SKM-1 treated with dmso at 0.1 percent for 144 hours (cell line): ENCODE measurements around the gene ARHGAP40.

Source experiments
- DNase-seq: peaks from one replicate; lab custom pipeline; 2025; ENCODE audit not compliant: unreplicated experiment; lab: John Stamatoyannopoulos, UW

The ARHGAP40 gene

DNA sequence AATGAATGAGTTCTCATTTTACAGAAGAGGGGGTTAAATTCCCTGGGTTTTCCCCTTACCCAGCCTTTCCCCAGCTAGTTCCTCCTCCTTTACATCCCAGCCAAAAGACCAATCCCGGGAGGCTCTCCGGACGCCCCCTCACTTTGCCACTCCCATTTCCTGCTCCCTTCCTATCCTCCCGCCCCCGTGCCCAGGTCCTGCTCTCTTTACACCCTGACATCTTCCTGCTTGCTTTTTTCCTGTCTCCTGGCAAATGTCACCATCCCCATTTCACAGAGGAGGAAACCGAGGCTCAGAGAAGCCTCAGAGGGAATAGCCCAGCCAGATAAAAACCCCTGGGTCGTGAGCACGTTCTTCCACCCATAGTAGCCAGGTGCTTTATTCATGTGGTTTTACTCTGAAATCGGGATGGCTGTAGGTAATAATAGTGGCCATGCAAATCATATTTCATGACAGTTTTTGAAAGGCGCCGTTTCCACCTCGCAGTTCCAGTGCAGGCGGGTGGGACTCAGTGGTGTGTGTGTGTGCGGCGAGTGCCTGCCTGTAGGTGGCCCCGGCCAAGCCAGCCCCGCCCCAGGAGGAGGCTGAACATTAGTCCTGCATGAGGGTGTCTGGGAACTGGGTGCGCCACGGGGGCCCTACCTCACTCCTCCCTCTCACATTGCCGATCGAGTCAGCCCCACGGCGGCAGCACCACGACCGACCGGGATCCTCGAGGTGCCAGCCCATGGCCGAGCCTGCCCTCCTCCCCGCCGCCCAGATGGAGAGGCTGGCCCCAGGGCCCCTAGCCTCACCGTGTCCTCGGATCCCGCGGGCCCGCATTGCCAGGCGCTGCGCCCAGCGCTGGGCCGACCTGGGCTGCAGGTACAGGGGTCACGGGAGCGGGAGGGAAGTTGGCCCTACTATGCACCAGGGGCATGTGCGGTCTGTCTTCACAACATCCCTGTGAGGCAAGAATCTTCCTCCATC, at the start of gene ARHGAP40:
TSS of gene ARHGAP40 (plus strand) at position 594 of the 969 bp plus-strand sequence.
- no peak for DNase-seq

DNA sequence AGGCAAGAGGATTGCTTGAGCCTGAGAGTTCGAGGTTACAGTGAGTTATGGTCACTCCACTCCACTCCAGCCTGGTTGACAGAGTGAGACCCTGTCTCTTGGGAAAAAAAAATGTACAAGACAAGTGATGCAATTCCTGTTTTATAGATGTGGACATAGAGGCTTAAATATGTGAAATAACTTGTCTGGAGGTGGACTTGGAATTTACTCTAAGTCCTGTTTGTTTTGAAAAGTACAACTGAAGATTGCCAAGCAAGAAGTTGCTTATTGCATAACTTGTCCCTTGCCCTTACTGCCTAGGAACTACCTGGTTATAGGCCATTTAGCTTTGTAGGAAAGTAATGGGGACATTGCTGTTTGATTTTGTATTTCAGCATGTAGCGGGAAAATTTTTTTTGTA, 46.6 kb upstream of the ARHGAP40 start:
- DNase-seq = no peak

DNA sequence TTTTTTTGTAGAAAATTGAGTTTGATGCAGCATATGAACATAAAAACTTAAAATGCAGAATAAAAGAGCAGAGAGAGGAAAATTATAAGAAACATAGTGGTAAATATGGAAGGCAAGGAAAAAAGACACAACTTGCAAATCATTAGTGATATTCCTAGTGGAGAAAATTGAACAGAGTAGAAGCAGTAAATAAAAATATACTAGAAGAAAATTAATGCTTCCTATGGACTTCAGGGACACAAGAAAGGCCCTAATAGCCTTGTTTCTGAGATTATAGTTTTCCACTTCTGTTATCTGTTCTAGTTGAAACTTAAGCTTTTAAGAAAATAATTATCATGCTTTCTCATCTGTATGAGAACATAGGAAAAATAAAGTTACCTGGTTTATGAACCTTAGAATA, 46.2 kb upstream of the ARHGAP40 start:
- DNase-seq = no peak

DNA sequence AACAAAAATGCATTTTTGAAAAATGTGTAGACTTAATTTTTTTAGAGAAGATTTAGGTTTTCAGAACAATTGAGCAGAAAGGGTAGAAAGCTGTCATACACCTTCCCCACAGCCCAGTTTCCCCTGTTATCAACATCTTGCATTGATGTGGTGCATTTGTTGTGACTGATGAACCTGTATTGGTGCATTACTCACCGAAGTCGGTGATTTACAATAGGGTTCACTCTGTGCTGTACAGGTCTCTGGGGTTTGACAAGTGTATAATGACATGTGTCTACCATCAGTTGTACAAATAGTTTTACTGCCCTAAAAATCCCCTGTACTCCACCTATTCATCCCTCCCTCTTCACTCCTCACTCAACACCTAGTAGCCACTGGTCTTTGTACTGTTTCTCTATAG, 44.4 kb upstream of the ARHGAP40 start:
- DNase-seq = no peak

DNA sequence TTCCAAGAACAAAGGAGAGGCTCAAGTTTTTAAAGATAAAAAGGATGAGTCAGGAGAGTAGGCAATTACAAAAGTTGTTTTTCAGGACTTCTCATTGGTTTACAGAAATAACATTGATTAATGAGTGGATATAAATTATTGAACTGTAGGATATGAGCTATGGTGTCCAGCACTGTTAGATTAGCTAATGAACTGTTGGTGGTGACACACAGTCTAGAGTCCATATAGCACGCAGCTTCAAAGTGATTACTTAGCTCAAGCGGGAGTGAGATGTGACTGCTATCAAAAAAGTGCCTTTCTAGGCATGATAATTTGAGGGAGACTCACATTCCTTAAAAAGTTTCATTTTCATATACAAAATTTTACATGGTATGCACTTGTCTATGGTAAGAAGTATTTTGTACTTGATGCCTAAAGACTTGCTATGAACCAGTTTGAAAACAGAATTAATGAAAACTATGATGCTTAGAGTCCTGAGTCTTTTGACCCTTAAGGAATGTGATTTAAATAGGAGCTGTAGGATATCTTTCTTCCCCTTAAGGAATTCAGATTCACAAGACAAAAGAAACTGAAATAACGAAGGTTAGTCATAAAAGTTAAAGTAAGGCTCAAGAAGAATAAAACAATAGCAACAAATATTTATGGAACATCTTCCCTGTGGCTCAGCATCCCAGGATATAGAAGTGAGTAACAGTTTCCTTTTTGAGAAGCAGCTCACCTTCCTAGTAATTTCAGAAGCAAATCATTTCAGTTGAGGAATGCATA, 42.8 kb upstream of the ARHGAP40 start:
- no peak for DNase-seq

DNA sequence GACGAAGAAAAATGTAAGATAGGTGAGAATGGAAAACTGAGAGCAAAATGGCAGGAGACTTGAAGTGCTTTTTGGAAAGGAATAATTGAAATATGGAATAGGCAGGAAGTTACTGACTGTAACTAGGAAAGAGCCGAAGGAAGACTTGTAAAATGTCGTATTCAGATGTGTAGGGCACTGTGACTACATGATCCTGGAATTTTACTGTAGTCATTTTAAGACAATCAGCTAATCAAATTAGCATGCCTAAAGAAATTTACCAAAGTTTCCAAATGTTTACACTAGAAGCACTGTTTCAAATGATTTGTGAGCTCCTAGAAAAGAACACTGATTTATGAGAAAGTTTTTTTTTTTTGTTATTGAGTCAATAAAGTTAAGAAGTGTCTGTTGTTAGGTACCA, 41.8 kb upstream of the ARHGAP40 start:
- no peak for DNase-seq

DNA sequence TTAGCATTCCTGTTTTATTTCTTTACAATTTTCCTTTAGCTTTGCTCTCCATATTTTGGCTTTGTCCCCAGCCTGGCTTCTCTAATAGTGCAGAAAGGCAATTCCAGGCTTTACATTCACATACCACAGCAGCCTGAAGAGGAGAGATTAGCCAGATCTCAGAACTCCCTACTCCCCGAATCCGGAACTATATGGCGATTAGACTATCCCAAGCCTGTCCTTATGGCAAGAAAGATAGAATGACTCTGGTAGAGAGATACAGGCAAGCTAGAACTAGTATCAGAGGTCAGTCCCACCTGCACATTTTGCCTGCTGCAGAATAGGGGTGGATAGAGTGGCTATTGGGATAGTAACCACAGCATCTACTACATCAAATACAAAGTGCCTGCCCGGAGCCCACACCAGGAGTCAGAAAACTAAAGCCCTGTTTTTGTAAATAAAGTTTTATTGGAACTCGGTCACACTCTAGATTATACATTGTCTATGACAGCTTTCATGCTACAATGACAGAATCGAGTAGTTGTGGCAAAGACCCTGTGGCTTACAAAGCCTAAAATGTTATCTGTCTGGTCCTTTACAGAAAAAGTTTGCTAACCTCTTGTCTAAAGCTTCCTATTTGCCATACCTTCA, 37.7 kb upstream of the ARHGAP40 start:
- DNase-seq = no peak

DNA sequence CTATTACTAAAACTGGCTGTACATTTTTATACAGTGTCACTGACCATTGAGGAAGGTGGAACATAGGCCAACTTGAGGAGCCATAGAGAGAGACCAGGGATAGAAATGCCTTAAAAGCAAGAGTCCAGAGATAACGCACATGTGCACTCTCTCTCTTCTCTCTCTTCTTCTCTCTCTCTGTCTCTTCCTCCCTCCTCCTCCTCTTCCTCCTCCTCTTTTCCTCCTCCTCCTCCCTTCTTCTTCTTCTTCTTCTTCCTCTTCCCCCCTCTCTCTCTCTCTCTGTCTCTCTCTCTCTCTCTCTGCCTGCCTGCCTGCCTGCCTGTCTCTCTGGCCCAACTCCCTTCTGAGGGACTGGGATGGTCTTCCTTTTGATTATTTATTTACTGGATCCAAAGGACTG, 36.9 kb upstream of the ARHGAP40 start:
- no peak for DNase-seq

DNA sequence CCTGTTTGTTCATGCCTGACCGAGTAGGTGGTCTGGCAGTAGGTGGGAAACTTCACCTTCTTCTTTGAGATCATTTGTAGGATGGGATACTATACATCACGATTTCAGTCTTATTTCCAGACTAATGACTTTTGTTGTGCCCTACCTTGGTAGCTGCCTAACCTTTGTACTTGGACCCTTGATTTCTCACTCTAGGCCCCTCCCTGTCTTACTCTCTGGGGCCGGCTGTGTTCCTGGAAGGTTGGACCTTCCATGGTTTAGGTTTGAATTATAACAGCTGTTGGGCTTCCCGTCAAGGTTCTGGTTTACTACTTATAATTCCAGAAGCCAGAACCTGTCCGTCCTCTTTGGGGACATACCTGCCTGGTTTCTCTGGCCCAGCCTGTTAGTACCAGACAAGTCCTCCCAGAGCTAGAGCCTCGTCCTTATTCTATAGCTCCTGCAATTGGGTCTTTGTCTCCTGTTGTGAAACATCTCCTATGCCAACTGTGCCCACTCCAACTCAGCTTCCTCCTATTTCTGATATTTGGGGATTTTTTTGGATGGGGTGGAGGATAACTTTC, 35.5 kb upstream of the ARHGAP40 start:
- no peak for DNase-seq

DNA sequence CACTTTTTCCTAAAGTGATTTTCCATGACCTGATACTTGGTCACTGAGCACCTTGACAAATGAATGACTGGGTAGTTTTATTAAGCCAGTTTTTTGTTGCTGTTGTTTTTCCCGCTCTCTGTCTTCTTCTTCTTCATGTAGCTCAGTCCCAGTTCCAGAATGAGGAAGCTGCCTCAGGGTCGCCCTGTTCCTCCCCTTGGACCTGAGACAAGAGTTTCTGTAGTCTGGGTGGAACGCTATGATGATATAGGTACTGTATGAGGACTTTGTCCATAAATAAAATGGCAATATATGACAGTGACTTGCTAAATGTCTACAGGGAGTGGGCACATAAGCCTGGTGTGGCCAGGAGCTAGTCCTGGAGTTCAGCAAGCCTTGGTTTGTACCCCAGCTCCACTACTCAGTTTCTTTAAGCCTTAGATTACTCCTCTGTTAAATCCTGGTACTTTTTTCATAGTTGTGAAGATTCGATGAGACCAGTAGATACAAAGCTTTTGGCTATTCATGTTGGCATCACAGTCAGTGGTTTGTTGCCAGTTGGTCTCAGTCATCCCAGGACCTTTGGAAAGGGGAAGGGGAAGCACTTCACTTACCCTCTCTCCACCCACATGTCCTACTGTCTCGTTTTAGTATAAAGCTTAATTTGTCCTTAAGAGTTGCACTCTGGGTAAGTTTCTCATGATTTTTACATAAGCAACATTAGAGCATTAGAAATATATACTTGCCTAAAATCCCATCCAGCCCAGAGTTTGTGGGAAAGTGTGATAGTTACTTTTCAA, 31.7 kb upstream of the ARHGAP40 start:
- peak; percentile 9 for DNase-seq

DNA sequence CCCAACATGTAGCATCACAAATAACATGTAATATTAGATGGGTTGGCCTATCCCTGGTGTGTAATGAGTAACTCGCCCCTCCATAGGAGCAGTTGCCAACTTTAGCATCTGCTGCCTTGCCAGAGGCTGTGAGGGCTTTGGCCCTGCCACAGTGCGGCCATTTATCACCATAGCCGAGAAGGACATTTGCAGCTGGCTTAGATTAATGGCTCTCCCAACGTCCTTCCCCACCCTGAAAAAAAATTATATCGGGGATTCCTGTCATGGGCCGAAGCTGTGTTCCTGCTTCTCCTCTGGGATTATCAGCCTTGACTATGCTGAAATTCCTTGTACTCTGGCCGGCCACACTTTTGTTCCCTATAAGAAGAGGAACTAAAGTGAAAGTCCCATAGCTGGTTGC, 28.2 kb upstream of the ARHGAP40 start:
- DNase-seq = no peak

DNA sequence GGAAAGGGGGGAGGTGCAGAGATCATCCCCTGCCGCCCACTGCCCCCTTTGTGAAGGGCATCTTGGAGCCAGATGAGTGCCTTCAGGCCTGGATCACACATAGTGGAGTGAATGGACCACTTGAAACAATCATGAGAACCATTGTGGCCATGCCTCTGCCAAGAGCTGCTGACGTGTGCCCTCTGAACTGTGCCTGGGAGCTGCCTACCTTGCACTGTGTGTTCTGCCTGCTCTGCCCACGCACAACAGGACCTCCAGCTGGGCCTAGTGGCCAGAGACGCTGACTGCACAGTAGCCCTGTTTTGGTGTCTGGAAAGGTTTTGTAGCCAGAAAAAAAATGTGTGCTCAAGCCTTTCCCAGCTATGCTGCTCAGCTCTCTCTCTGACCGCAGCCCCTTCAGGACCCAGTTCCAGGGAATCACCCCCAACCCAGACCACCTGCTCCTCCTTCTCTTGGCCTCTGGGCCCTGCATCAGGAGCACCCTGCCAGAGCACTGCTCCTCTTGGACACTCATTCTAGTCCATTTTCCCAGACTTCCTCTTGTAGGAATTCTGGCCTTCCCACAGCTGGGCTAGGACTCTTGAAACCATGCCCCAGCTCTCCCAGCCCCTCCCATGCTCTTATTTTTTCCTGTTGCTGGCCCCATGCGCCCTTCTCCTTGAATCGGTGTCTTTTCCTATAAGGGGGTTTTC, 22.2 kb upstream of the ARHGAP40 start:
- no peak for DNase-seq

DNA sequence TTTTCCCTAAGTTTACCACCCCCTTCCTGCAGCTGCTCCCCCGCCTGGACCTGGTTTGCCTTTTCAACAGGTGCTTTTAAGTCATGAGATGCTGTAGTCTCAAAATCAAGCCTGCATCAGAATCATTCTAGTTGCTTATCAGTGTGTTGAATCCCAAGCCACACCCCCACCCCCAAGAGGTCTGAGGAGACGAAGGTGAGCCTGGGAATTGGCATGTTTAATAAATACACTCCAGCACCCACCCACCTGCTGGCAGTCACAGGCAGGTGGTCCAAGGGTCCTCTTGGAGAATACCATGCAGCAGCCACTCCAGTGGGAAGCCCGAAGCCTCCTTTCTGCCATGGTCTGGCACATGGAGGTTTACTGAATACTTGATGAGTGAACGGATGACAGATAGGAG, 21.7 kb upstream of the ARHGAP40 start:
- no peak for DNase-seq

DNA sequence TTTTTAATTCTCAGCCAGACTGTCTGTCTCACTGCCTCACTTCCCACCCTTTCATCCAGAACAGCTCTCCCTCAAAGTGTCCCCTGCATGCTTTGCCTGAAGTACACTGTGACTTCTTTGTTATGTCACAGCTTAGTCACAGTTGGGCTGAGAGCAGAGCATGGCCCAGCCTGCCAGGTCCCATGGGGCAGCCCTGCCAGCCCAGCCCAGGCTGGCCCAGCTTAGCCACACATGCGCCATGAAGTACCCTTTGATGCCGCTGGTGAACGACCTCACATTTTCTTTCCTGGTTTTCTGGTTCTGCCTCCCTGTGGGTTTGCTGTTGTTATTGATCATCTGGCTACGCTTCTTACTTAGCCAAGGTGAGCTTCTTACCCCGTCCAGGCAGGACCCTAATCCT, 20.6 kb upstream of the ARHGAP40 start, which contains the start of gene ADIG:
TSS of gene ADIG (plus strand) at position 185 of the 400 bp plus-strand sequence. CDS start at position 239, 54 bp downstream.
- DNase-seq = no peak

DNA sequence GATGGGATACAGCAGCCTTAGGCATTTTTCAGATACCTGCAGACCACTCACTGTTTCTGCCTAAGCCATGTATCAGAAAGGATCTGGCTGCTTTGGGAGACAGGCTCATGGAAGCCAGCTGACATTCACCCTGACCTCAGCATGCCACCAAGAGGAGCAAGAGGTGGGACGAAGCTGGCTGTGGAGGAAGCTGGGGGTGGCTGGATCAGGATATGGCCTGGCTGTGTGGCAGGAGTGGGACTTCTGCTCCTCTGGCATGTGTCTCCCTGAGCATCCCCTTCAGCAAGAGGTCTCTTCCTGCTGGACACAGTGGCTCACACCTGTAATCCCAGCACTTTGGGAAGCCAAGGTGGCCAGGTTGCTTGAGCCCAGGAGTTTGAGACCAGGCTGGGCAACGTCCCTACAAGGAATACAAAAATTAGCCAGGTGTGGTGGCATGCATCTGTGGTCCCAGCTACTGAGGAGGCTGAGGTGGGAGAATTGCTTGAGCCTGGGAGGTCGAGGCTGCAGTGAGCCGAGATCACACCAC, 19.7 kb upstream of the ARHGAP40 start:
- DNase-seq = no peak

DNA sequence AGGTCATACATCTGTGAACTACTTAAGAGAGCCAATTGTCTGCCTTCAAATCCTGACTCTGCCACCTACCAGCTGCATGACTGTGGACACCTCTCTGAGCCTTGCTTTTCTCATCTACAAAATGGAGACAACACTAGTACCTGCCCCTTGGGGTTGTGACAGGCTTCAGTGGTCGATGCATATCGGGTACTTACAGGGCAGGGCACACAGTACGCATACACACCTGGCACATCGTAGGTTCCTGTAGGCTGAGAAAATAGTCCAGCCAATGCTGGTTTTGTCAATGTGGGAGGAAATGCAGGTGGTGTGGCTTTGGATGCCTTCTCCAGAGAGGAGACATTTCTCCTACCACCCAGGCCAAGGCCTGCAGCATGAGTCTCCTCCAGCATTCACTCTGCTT, 18.3 kb upstream of the ARHGAP40 start:
- DNase-seq = no peak

DNA sequence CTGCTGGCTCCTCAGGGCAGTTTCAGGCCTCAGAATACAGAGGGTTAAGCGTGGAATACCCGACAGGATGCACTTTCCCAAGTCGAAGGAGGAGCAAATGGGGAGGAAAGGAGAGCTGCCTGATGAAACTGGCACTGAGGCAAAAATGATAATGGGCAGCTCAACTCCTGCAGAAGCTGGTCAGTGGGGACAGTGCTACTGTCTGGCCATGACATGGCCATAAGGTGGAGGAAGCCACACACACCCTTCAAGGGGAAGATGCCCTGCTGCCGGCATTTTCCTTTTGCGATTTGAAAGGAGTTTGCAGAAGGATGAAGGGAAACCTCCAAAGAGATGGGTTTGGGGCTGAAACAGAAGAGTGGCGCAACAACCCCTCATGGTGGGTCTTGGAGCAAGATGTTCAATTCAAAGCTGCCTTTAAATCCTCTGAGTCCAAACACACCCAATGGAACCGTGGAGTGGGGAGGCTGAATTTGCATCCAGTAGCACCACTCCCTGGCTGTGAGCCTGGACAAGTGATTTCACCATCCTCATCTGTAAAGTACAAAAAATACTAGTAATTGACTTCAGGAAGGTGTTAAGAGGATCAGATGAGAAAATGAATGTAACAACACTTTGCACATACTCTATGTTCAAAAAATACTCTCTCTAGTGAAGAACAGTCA, 17.4 kb upstream of the ARHGAP40 start:
- no peak for DNase-seq

DNA sequence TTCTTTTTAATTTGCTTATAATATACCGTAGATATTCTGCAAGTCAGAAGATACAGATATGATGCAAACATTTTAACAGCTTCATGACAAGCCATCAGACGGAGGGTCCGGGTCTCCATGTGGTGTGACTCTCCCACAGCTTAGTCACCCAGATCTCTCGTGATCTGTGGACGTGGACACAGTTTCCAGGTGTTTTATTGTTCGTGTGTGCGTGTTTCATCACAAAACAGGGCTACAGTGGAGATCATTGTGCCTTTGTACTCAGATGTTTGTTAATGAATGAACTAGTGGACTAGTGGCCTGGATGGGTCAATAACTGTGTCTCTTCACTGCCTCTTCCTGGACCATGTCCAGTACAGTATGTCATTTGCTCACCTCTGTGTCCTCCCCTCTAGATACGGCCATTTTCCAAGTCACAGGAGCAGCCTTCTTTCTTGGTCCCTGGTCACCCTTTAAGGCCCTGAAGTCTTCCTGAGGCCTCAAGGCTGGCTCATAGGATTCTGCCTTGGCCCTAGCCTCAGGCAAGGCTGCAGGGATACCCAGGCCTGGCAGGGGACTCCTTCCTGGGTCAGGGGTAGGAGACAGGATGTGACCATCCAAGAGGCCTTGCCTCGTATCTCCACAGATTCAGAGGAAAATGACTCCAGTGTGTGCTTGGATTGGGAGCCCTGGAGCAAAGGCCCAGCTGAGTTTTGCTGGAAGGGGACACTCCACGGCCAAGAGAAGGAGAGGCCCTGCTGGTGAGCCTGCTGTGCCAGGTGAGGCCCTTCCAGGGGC, 16.0 kb upstream of the ARHGAP40 start:
- no peak for DNase-seq
